GM23338 (cell line): ENCODE data around the gene HBM. TPM values are rescaled to one million over a fixed set of nuclear protein-coding genes. Genes with fewer than 3 reads are reported as not detected.

Experiments
- ATAC-seq: fragments of 200-7000 bp; cut with Tn5 transposase; 3 replicates; pipeline ENCODE4 v1.9.1; 2020
- DNase-seq: peaks from one replicate; pipeline ENCODE4 v3.0.0-alpha.2; 2015; ENCODE audit warnings: low spot score
- H2AFZ ChIP-seq: fragments of 200-600 bp; sonication (generic); 2 replicates; pipeline ENCODE4 v1.8.0; 2016; ENCODE audit warnings: antibody characterized with exemption, mild to moderate bottlenecking, moderate library complexity
- H3F3A ChIP-seq: fragments of 200-600 bp; sonication (generic); replicated peaks from 2 replicates; pipeline ENCODE4 v1.8.0; 2017; ENCODE audit warnings: antibody characterized with exemption, mixed run types, low read depth
- H3K27ac ChIP-seq: fragments of 200-600 bp; sonication (generic); 2 replicates; pipeline ENCODE4 v1.6.1; 2016; ENCODE audit warnings: low read depth
- H3K27me3 ChIP-seq: fragments of 200-600 bp; sonication (generic); 2 replicates; pipeline ENCODE4 v1.8.0; 2016; ENCODE audit warnings: mild to moderate bottlenecking, mixed run types, moderate library complexity; ENCODE audit not compliant: insufficient read depth
- H3K36me3 ChIP-seq: fragments of 200-600 bp; sonication (generic); 2 replicates; pipeline ENCODE4 v1.8.0; 2016; ENCODE audit warnings: mild to moderate bottlenecking; ENCODE audit not compliant: insufficient read depth
- H3K4me1 ChIP-seq: fragments of 200-600 bp; sonication (generic); 2 replicates; pipeline ENCODE4 v1.8.0; 2016; ENCODE audit warnings: mild to moderate bottlenecking, moderate library complexity; ENCODE audit not compliant: insufficient read depth
- H3K4me2 ChIP-seq: fragments of 200-600 bp; sonication (generic); 2 replicates; pipeline ENCODE4 v1.7.1; 2017; ENCODE audit warnings: mixed run types
- H3K4me3 ChIP-seq: fragments of 200-600 bp; sonication (generic); 2 replicates; pipeline ENCODE4 v1.6.1; 2016; ENCODE audit warnings: mixed run types
- H3K79me2 ChIP-seq: fragments of 200-600 bp; sonication (generic); replicated peaks from 2 replicates; pipeline ENCODE4 v1.8.0; 2017; ENCODE audit warnings: mild to moderate bottlenecking; ENCODE audit not compliant: insufficient read depth
- H3K9me2 ChIP-seq: fragments of 200-600 bp; sonication (generic); 2 replicates; pipeline ENCODE4 v1.8.0; 2017; ENCODE audit not compliant: insufficient read depth
- H4K20me1 ChIP-seq: fragments of 200-600 bp; sonication (generic); replicated peaks from 2 replicates; pipeline ENCODE4 v1.8.0; 2017; ENCODE audit warnings: mild to moderate bottlenecking; ENCODE audit not compliant: insufficient read depth
- H3K27ac Mint-ChIP-seq: 2 replicates; pipeline ENCODE4 v1.8.0; 2020; ENCODE audit warnings: inconsistent platforms, mild to moderate bottlenecking, moderate library complexity, mixed read lengths
- H3K27me3 Mint-ChIP-seq: 3 replicates; pipeline ENCODE4 v1.8.0; 2022; ENCODE audit warnings: low read depth, mild to moderate bottlenecking, moderate library complexity, mixed read lengths, inconsistent platforms; ENCODE audit not compliant: insufficient read depth, poor library complexity
- H3K36me3 Mint-ChIP-seq: 3 replicates; pipeline ENCODE4 v1.8.0; 2021; ENCODE audit warnings: low read depth, mild to moderate bottlenecking, inconsistent platforms, moderate library complexity, mixed read lengths
- H3K4me1 Mint-ChIP-seq: 3 replicates; pipeline ENCODE4 v1.8.0; 2020; ENCODE audit warnings: mild to moderate bottlenecking, inconsistent platforms, mixed read lengths
- H3K4me3 Mint-ChIP-seq: 3 replicates; pipeline ENCODE4 v1.8.0; 2021; ENCODE audit warnings: moderate library complexity, mild to moderate bottlenecking, inconsistent platforms, mixed read lengths
- H3K9me3 Mint-ChIP-seq: 3 replicates; pipeline ENCODE4 v1.8.0; 2020; ENCODE audit warnings: moderate library complexity, mild to moderate bottlenecking, inconsistent platforms, mixed read lengths
- CREB1 ChIP-seq: fragments of 250-450 bp; sonication (Bioruptor Pico); IDR thresholded peaks from 2 replicates; pipeline ENCODE4 v1.5.0; 2020; ENCODE audit warnings: low read depth, mild to moderate bottlenecking, moderate library complexity
- ETS1 ChIP-seq: IDR thresholded peaks from 2 replicates; pipeline ENCODE4 v1.6.1; 2016; ENCODE audit warnings: antibody characterized with exemption
- EZH2 ChIP-seq: fragments of 200-600 bp; sonication (generic); IDR thresholded peaks from one replicate; pipeline ENCODE4 v1.8.0; 2017; ENCODE audit warnings: antibody characterized with exemption, mild to moderate bottlenecking, low read depth; ENCODE audit not compliant: unreplicated experiment
- ZNF114 ChIP-seq: fragments of 250-450 bp; sonication (Bioruptor Pico); IDR thresholded peaks from 2 replicates; pipeline ENCODE4 v1.5.0; 2020; ENCODE audit warnings: mild to moderate bottlenecking, moderate library complexity
- ZNF462 ChIP-seq: fragments of 250-450 bp; sonication (Bioruptor Pico); IDR thresholded peaks from 2 replicates; pipeline ENCODE4 v1.5.0; 2020; ENCODE audit warnings: mild to moderate bottlenecking, moderate library complexity
- polyA plus RNA-seq: library from polyadenylated mRNA; unstranded; fragments of >200 nt; fragmentation: Nextera tagmentation; extraction: Ambion mirVana; gene quantifications from 2 replicates; pipeline ENCODE4 v1.2.1, GENCODE V29; 2016
- total RNA-seq: library from RNA; depleted of rRNA; stranded (reverse); fragments of >200 nt; shearing (Covaris generic); gene quantifications from 2 replicates; pipeline ENCODE4 v1.2.3, GENCODE V29; 2014

The HBM gene
- total and polyA plus RNA-seq, 2 experiments from 2014 or later, result not detected

- Histone ChIP-seq H3K27me3 (no peaks in the 10 kb centered on the region), H3K9me2 (no peaks in the 10 kb centered on the region), H3K4me2 (no peak overlapping the region), H3K4me1 (no peaks in the 10 kb centered on the region), H3K36me3 (no peaks in the 10 kb centered on the region), H3K4me3 (no peak overlapping the region), H3K79me2 (no peaks in the 10 kb centered on the region), H2AFZ (no peak overlapping the region), H3F3A (no peaks in the 10 kb centered on the region), H3K27ac (no peak overlapping the region), H4K20me1 (no peaks in the 10 kb centered on the region)
- Mint-ChIP-seq H3K27me3 (peaks cover 18% of the 10 kb centered on the region), H3K27ac (no peak overlapping the region; the same call in 1 of the 2 replicates), H3K4me1 (no peaks in the 10 kb centered on the region), H3K4me3 (no peak overlapping the region; the same call in 2 of the 3 replicates), H3K36me3 (no peaks in the 10 kb centered on the region; the same call in 2 of the 3 replicates), H3K9me3 (peaks cover 4% of the 10 kb centered on the region; the same call in 2 of the 3 replicates)
- ATAC-seq, result no peak
- no peak for DNase-seq
- TF ChIP-seq ZNF462 (CRISPR knock-in tag) (no peak), ETS1 (no peak), ZNF114 (CRISPR knock-in tag) (no peak), EZH2 (no peak), CREB1 (CRISPR knock-in tag) (no peak)
Observed at GRCh38 chr16:143456-143855, 22.3 kb upstream of the HBM start.
